Left renal cortex interstitium (tissue), 4 donors: ENCODE data around the gene GUCY2F. TPM values are rescaled to one million over a fixed set of nuclear protein-coding genes. Genes with fewer than 3 reads are reported as not detected.

Experiments used
- DNase-seq, 4 donors: peaks; one replicate each; pipeline ENCODE4 v3.0.0-alpha.2; 2013; ENCODE audit warnings: low read depth in 4 of 4, low spot score in 2 of 4, missing footprints in 1 of 4
- polyA plus RNA-seq, 4 donors: library from polyadenylated mRNA; unstranded; fragments of 120-200 nt; gene quantifications; one replicate each; pipeline ENCODE4 v1.2.1, GENCODE V29; 2013; ENCODE audit not compliant: insufficient read length in 4 of 4

Gene GUCY2F
- polyA plus RNA-seq, 4 donors = 0.04 to 0.06 (median 0.04) TPM

- DNase-seq = no peak
Measured at GRCh38 chrX:109398833-109399232, 83.1 kb downstream of the GUCY2F start.

GRCh38 chrX:109398061-109398460 is 83.8 kb downstream of the GUCY2F start:
- no peak for DNase-seq

- DNase-seq = no peak
Measured at GRCh38 chrX:109393859-109394258, 88.0 kb downstream of the GUCY2F start.

- no peak for DNase-seq
Measured at GRCh38 chrX:109392895-109393294, 89.0 kb downstream of the GUCY2F start.

- no peak for DNase-seq
Measured at GRCh38 chrX:109390556-109390955, 91.3 kb downstream of the GUCY2F start.

- DNase-seq = no peak
Measured at GRCh38 chrX:109389917-109390316, 92.0 kb downstream of the GUCY2F start.

- no peak for DNase-seq
Measured at GRCh38 chrX:109384699-109385098, 97.2 kb downstream of the GUCY2F start.

- DNase-seq = no peak
Measured at GRCh38 chrX:109382332-109382731, 99.6 kb downstream of the GUCY2F start.

GRCh38 chrX:109378281-109378680 is 103.6 kb downstream of the GUCY2F start:
- no peak for DNase-seq

- DNase-seq = no peak
Measured at GRCh38 chrX:109374262-109374960, 107.5 kb downstream of the GUCY2F start.

- no peak for DNase-seq
Measured at GRCh38 chrX:109373468-109373867, 108.4 kb downstream of the GUCY2F start.

GRCh38 chrX:109372716-109373115 is 109.2 kb downstream of the GUCY2F start:
- DNase-seq = no peak

- no peak for DNase-seq
Measured at GRCh38 chrX:109372291-109372690, 109.6 kb downstream of the GUCY2F start.

GRCh38 chrX:109362101-109362500 is 119.8 kb downstream of the GUCY2F start:
- no peak for DNase-seq

- no peak for DNase-seq
Measured at GRCh38 chrX:109360301-109360700, 121.6 kb downstream of the GUCY2F start.

- no peak for DNase-seq
Measured at GRCh38 chrX:109357706-109358105, 124.2 kb downstream of the GUCY2F start.

GRCh38 chrX:109356684-109357083 is 125.2 kb downstream of the GUCY2F start:
- no peak for DNase-seq

- DNase-seq = no peak
Measured at GRCh38 chrX:109352066-109352588, 129.8 kb downstream of the GUCY2F start.

GRCh38 chrX:109351557-109351956 is 130.3 kb downstream of the GUCY2F start:
- no peak for DNase-seq

GRCh38 chrX:109350551-109350950 is 131.3 kb downstream of the GUCY2F start:
- no peak for DNase-seq

GRCh38 chrX:109350051-109350450 is 131.8 kb downstream of the GUCY2F start:
- no peak for DNase-seq

GRCh38 chrX:109347632-109348031 is 134.3 kb downstream of the GUCY2F start:
- no peak for DNase-seq

- no peak for DNase-seq
Measured at GRCh38 chrX:109346491-109346890, 135.4 kb downstream of the GUCY2F start.
